Activated effector memory CD4-positive, alpha-beta T cell treated with anti-CD3 and anti-CD28 coated beads, Interleukin-2, amount 50 U/mL, for 16 hours (primary cell): ENCODE data around the gene SRGAP1.
"Not testable (repeated sequence)": the region's sequence is repeated elsewhere in the genome, so short reads cannot be mapped to it uniquely, and the experiment has no call there.

Experiments
- DNase-seq: peaks from one replicate; pipeline ENCODE4 v3.0.0-alpha.2; 2020

The SRGAP1 gene

DNA sequence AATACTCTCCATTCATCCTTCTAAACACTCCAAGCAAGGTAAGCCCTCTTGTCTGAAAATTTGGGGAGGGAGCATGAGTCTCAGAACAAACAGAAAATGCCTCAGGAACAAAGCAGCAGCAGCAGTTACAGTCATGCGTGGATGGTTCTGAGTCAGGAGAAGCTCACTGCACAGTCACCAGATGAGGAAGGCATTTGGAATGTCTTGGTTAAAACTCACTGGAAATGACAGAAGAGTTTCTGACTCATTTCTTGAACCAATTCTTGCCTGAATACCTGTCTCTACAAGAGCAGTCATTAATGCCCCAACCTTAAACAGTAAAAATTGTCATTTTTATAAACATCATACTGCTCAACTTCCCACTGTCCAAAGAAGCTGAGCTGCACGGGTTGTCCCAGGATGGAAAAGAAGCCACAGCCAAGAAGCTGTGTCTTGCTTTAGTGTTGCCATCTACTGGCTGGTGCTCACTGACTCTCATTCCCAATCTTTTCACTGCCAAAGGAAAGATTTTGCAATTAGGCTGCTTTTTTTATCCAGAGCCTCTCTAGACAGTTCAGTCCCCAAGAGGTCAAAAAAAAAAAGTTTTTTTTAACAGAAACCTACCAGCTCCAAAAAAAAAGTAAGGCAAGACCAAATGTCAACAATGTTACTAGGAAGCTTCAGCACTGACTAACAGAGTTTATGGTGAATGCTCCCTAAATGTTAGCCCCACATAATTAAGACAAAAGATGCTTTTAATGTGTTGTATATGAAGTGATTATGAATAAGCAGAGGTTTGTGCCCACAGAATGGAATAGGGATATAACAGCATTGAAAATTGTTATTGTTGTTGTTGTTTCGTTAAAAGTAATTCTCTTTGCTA is 337.2 kb downstream of the SRGAP1 start:
- DNase-seq: no peak

DNA sequence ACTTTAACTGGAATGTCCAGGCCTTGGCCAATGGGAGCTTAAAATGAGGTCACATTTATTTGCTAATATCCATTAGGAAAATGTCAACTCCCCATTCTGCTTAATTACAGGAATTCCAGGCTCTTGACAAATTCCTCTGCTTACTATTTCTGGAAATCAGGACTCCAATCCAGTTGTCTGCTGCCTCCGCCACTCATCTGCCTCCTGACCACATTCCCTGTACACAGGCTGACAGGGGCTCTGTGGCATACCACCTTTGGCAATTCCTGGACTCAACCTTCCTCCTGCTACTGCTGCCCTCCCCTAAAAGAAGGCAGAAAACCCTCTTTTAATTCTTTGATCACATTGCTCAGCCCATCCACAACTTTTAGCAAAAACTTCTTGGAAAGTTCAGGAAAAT is 339.7 kb downstream of the SRGAP1 start:
- DNase-seq: no peak

DNA sequence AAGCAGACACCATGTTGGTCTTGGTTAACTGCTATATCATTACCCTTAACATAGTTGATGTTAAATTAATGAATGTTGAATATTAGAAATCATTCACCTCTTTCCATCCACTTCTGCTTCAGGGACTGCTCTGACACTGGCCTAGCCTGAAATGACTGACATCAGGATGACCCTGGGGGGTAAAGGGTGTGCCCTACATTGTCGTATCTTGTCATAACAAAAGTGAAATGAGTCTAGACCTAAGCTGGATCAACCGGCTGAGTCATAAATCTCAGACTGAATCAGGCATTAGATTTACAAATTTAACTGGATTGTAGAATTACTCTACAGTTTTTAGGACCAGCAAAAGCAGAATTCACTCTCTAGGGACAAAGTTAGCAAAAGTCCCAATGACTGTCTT is 342.3 kb downstream of the SRGAP1 start:
- no peak for DNase-seq

- DNase-seq: no peak
Observed at GRCh38 chr12:64187370-64187769, 342.9 kb downstream of the SRGAP1 start.

DNA sequence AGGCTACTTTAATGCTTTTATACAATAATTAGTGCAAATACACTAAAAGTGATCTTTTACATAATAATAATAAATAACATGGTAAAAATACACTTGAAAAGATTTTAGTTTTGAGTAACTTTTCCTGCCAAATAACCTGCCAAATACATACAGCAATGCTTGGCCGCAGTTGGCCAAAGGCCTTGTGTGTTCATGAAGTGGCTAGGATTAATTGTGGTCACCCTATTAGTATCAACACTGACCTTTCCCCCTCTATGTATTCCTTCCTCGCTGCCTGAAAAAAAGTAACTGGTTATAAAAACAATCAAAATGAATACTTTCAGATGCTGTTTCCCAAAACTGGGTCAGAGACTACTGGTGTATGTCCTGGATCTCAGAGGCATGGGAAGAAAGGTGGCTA is 343.3 kb downstream of the SRGAP1 start:
- DNase-seq: no peak

- DNase-seq: no peak
Observed at GRCh38 chr12:64189530-64189929, 345.0 kb downstream of the SRGAP1 start.

DNA sequence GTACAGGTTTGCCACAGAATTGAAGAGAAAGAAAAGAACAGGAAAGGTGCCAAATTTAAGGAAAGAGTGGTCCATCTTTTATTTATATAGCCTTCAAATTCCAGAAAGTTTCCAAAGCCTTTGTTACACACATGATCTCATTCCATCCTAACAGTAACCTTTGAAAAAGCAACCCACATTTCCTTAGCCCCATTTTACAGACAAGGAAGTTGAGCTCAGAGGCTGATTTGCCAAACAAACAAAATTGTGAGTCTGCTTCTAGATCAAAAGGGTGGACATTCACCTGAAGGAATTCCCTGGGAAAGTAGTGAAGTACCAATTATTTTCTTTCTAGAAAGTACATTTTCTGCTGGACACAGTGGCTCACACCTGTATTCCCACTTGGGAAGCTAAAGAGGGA is 345.6 kb downstream of the SRGAP1 start:
- no peak for DNase-seq

DNA sequence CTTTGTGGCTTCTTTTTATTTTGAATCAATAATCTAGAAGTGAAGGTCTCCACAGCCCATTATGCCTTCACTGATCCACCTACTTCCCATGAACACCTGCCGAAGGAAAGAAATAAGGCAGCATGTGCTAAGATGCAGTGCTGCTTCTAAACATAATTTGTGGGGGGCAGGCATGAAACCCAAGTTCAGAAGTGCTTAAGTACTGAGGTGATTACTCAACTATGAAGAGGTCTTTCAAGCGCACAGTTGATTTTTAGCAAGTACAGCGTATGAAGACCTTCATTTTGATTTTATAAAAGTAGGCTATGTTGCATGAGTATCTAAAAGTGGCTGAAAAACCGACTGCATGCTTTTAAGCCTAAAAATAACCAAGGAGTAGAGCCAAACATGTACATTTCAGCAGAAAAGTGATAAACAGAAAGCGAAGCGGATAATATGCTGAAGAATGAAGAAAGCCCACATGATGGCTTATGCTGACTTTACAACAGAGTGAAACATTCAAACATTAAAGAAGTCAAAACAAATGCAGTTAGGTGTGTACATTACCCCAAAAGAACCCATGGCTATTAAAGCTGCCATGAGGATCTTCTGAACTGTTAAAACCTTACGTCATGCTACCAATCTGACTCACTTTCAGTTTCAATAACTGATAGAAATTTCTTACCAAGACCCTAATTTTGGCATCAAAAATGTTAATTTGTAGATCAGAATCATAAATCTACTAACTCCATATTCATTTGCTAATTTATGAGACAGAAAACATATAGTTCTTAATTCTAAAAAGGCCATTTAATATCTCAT is 348.3 kb downstream of the SRGAP1 start:
- DNase-seq: no peak

- DNase-seq: no peak
Observed at GRCh38 chr12:64193931-64194330, 349.4 kb downstream of the SRGAP1 start.

GRCh38 chr12:64194333-64195149 is 350.0 kb downstream of the SRGAP1 start:
- DNase-seq: no peak

- not testable (repeated sequence) for DNase-seq
Observed at GRCh38 chr12:64195841-64196240, 351.3 kb downstream of the SRGAP1 start.

- DNase-seq: no peak
Observed at GRCh38 chr12:64203036-64203435, 358.5 kb downstream of the SRGAP1 start.

GRCh38 chr12:64203775-64204174 is 359.3 kb downstream of the SRGAP1 start:
- no peak for DNase-seq

DNA sequence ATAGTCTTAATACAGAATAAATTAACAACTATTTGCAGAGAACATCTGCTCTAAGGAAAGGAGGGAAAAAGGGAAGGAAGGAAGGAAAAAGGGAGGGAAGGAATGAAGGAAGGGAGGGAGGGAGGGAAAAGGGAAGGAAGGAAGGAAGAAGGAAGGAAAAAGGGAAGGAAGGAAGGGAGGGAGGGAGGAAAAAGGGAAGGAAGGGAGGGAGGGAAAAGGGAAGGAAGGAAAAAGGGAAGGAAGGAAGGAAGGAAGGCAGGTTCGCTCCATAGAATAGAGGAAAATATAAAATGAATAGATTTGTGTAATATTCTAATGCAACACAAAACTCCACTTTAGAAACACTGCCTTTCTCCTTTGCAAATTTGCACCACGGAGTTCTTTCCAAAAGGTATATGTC is 361.0 kb downstream of the SRGAP1 start:
- DNase-seq: no peak

GRCh38 chr12:64207453-64207852 is 363.0 kb downstream of the SRGAP1 start:
- no peak for DNase-seq
